ENCODE results near the gene CTRL.

Gene CTRL

GRCh38 chr16:67902831-67903230, 28.8 kb downstream of the CTRL start:
- ChIA-PET POLR2A (no interaction called here), CTCF (no interaction called here)
- TF ChIP-seq ARNT (IDR thresholded peaks at IDR 0.05) (no peak), FOXA1 (IDR thresholded peaks at IDR 0.05) (no peak), NFRKB (IDR thresholded peaks at IDR 0.05) (no peak), HDGF (IDR thresholded peaks at IDR 0.05; ENCODE audit: borderline replicate concordance) (no peak), FOXM1 (IDR thresholded peaks at IDR 0.05; ENCODE audit: borderline replicate concordance) (no peak)
- no peak for DNase-seq (ENCODE audit: extremely low spot score)

GRCh38 chr16:67901734-67902133, 29.9 kb downstream of the CTRL start:
- ChIA-PET POLR2A (no interaction called here), CTCF (no interaction called here)
- no peak for DNase-seq (ENCODE audit: extremely low spot score)
- TF ChIP-seq ELF4 (IDR thresholded peaks at IDR 0.05) (no peak), SP1 (IDR thresholded peaks at IDR 0.05) (no peak), FOXM1 (IDR thresholded peaks at IDR 0.05; ENCODE audit: borderline replicate concordance) (no peak), FOXK2 (IDR thresholded peaks at IDR 0.05) (no peak), L3MBTL2 (conservative IDR thresholded peaks at IDR 0.05) (no peak), HDGF (IDR thresholded peaks at IDR 0.05; ENCODE audit: borderline replicate concordance) (no peak), ARNT (IDR thresholded peaks at IDR 0.05) (no peak)

- DNase-seq (ENCODE audit: extremely low spot score), result no peak
- ChIA-PET CTCF (interaction anchor here (1.2 kb wide), 1 partner anchor 14 kb away, joined by 5 read pairs; no protein-coding TSS in a partner anchor), POLR2A (interaction anchor here (0.8 to 1.0 kb wide), 2 partner anchors 11 to 13 kb away, joined by 3 to 4 read pairs; partner anchors contain the start of gene NRN1L)
- no peak for TF ChIP-seq SP1 (IDR thresholded peaks at IDR 0.05)
These were observed 34.4 kb downstream of the CTRL start for GRCh38 chr16:67897231-67897630.

DNA sequence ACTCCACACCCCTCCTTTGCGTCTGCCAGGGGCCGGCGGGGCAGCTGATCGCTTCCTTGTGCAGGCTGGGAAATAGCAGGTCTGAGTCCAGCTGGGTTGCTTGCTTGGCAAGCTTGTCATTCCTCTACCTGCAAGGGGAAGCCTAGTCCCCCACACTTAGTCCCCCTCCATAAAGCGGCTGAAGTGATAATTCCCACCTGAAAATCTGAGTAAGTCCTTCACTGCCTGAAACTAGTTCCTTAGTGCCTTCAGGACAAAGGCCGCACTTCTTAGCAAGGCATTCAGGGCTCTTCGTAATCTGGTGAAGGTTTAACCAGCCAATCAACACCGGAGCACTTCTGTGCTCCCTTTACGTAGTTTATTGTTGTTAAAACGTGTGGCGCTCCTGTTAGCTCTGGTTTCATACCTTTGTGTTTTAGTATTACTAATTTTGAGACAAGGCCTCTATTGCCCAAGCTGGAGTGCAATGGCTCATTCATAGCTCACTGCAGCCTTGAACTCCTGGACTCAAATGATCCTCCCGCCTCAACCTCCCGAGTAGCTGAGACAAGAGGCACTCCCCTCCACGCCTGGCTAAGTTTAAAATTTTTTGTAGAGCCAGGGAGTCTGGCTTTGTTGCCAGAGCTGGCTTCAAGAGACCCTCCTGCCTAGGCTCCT, 37.8 kb downstream of the CTRL start:
- no peak for TF ChIP-seq SP1 (IDR thresholded peaks at IDR 0.05)
- TF ChIP-seq TARDBP (IDR thresholded peaks at IDR 0.05), result no peak
- no peak for TF ChIP-seq L3MBTL2 (conservative IDR thresholded peaks at IDR 0.05)
- TF ChIP-seq ELF4 (IDR thresholded peaks at IDR 0.05), result no peak
- TF ChIP-seq FOXM1 (IDR thresholded peaks at IDR 0.05; ENCODE audit: borderline replicate concordance), result no peak
- TF ChIP-seq LEF1 (IDR thresholded peaks at IDR 0.05; ENCODE audit: borderline replicate concordance), result no peak
- no peak for TF ChIP-seq FOXK2 (IDR thresholded peaks at IDR 0.05)
- no peak for TF ChIP-seq ARNT (IDR thresholded peaks at IDR 0.05)
- TF ChIP-seq ZNF384 (IDR thresholded peaks at IDR 0.05), result no peak
- TF ChIP-seq FOXA1 (IDR thresholded peaks at IDR 0.05), result no peak
- no peak for TF ChIP-seq HDGF (IDR thresholded peaks at IDR 0.05; ENCODE audit: borderline replicate concordance)
- TF ChIP-seq CTBP1 (IDR thresholded peaks at IDR 0.05; ENCODE audit: borderline replicate concordance), result no peak
- no peak for TF ChIP-seq SUZ12 (IDR thresholded peaks at IDR 0.05)
- no peak for TF ChIP-seq NFRKB (IDR thresholded peaks at IDR 0.05)
- TF ChIP-seq, protein P1, sequence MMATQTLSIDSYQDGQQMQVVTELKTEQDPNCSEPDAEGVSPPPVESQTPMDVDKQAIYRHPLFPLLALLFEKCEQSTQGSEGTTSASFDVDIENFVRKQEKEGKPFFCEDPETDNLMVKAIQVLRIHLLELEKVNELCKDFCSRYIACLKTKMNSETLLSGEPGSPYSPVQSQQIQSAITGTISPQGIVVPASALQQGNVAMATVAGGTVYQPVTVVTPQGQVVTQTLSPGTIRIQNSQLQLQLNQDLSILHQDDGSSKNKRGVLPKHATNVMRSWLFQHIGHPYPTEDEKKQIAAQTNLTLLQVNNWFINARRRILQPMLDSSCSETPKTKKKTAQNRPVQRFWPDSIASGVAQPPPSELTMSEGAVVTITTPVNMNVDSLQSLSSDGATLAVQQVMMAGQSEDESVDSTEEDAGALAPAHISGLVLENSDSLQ (IDR thresholded peaks at IDR 0.05), result no peak
- TF ChIP-seq BHLHE40 (IDR thresholded peaks at IDR 0.05; ENCODE audit: borderline replicate concordance), result no peak
- ChIA-PET POLR2A (interaction anchor here (0.9 to 1.4 kb wide), 4 partner anchors 12 to 48 kb away, joined by 3 to 5 read pairs (median 4); partner anchors contain the start of gene NUTF2), CTCF (no interaction called here)
- no peak for DNase-seq (ENCODE audit: extremely low spot score)

GRCh38 chr16:67892899-67893742, 38.5 kb downstream of the CTRL start, which contains the start of gene PSKH1:
TSS of gene PSKH1 (plus strand) at chr16:67893254. CDS start at chr16:67908750, 15,496 bp downstream.
- no peak for TF ChIP-seq TARDBP (IDR thresholded peaks at IDR 0.05)
- TF ChIP-seq, protein P1 (IDR thresholded peaks at IDR 0.05), result peak; percentile 99
- ChIA-PET CTCF (no interaction called here), POLR2A (interaction anchor here (0.8 to 1.6 kb wide), 9 partner anchors 9 to 360 kb away, joined by 3 to 6 read pairs (median 4); no protein-coding TSS in a partner anchor)
- peak; percentile 99 for DNase-seq (ENCODE audit: extremely low spot score)

DNA sequence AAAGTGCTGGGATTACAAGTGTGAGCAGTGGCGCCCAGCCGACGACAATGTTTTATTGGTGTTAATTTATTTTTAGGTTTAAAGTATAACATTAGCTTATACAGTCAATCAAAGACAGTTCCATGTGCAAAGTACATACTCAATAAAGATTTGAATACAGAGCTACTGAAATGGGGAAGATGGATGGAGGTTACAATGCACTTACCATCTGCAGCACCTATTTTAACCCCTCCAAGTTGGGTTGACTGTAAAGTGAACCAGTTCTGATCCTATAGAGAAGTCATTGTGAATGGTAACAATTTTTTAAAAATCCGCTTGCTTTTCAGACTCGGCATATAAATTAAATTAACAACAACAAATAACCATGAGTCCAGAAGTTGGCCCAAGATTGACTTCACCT, 39.3 kb downstream of the CTRL start:
- TF ChIP-seq ZNF384 (IDR thresholded peaks at IDR 0.05), result no peak
- no peak for TF ChIP-seq HDGF (IDR thresholded peaks at IDR 0.05; ENCODE audit: borderline replicate concordance)
- no peak for TF ChIP-seq FOXK2 (IDR thresholded peaks at IDR 0.05)
- no peak for TF ChIP-seq ELF4 (IDR thresholded peaks at IDR 0.05)
- TF ChIP-seq LEF1 (IDR thresholded peaks at IDR 0.05; ENCODE audit: borderline replicate concordance), result no peak
- TF ChIP-seq, protein P1 (IDR thresholded peaks at IDR 0.05), result no peak
- no peak for TF ChIP-seq SP1 (IDR thresholded peaks at IDR 0.05)
- TF ChIP-seq TARDBP (IDR thresholded peaks at IDR 0.05), result no peak
- no peak; the same call in 1 of the 2 replicates for TF ChIP-seq L3MBTL2 (conservative IDR thresholded peaks at IDR 0.05)
- no peak for TF ChIP-seq ARNT (IDR thresholded peaks at IDR 0.05)
- no peak for TF ChIP-seq CTBP1 (IDR thresholded peaks at IDR 0.05; ENCODE audit: borderline replicate concordance)
- no peak for TF ChIP-seq NFRKB (IDR thresholded peaks at IDR 0.05)
- no peak for TF ChIP-seq FOXA1 (IDR thresholded peaks at IDR 0.05)
- TF ChIP-seq SUZ12 (IDR thresholded peaks at IDR 0.05), result no peak
- TF ChIP-seq FOXM1 (IDR thresholded peaks at IDR 0.05; ENCODE audit: borderline replicate concordance), result no peak
- no peak for TF ChIP-seq BHLHE40 (IDR thresholded peaks at IDR 0.05; ENCODE audit: borderline replicate concordance)
- ChIA-PET POLR2A (interaction anchor here (0.8 to 1.6 kb wide), 7 partner anchors 9 to 359 kb away, joined by 3 to 6 read pairs (median 4); no protein-coding TSS in a partner anchor), CTCF (no interaction called here)

More for the DNA sequence above, 39.3 kb downstream of the CTRL start:
- no peak for DNase-seq (ENCODE audit: extremely low spot score)

Measured in HEK293T (cell line).